GM19463 (cell line): ENCODE measurements around the gene REEP3.
"Not testable (repeated sequence)": the region's sequence is repeated elsewhere in the genome, so short reads cannot be mapped to it uniquely, and the experiment has no call there.

Experiments used
- ATAC-seq: cut with Tn5 transposase; IDR thresholded peaks from one replicate; pipeline ENCODE4 v1.9.1; 2021; ENCODE audit warnings: mild to moderate bottlenecking, moderate library complexity; ENCODE audit not compliant: unreplicated experiment

The REEP3 gene, protein sequence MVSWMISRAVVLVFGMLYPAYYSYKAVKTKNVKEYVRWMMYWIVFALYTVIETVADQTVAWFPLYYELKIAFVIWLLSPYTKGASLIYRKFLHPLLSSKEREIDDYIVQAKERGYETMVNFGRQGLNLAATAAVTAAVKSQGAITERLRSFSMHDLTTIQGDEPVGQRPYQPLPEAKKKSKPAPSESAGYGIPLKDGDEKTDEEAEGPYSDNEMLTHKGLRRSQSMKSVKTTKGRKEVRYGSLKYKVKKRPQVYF

GRCh38 chr10:63520500-63521415, at the start of gene REEP3:
Gene REEP3 (plus strand): TSS chr10:63521401. CDS start chr10:63521546, 145 bp downstream.
- peak; percentile 71 for ATAC-seq

DNA sequence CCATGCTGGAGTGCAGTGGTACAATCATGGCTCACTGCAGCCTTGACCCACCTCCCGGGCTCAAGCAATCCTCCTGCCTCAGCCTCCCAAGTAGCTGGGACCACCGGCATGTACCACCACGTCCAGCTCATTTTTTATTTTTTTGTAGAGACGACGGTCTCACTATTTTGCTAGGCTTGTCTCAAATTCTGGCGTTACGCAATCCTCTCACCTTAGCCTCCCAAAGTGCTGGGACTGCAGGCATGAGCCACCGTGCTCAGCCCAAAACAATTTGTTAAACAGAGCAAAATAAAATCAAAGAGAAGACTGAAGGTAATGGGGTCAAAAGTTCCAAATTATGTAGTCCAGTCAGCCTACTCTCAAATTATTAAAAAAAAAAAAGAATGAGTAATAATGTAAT, 46.7 kb upstream of the REEP3 start:
- ATAC-seq = no peak

DNA sequence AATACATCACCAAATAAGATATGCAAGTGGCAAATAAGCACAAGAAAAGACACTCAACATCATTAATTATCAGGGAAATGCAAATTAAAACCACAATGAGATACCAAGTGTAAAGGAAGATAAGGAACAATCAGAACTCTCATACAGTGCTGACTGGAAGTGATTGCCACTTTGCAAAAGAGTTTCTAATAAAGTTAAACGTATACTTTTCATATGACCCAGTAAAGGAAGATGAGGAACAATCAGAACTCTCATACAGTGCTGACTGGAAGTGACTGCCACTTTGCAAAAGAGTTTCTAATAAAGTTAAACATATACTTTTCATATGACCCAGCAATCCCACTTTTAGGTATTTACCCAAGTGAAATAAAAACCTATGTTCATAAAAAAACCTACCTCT, 43.3 kb upstream of the REEP3 start:
- ATAC-seq = no peak

GRCh38 chr10:63478564-63478963, 42.6 kb upstream of the REEP3 start:
- ATAC-seq = no peak

- ATAC-seq = no peak
Measured at GRCh38 chr10:63480237-63480636, 41.0 kb upstream of the REEP3 start.

DNA sequence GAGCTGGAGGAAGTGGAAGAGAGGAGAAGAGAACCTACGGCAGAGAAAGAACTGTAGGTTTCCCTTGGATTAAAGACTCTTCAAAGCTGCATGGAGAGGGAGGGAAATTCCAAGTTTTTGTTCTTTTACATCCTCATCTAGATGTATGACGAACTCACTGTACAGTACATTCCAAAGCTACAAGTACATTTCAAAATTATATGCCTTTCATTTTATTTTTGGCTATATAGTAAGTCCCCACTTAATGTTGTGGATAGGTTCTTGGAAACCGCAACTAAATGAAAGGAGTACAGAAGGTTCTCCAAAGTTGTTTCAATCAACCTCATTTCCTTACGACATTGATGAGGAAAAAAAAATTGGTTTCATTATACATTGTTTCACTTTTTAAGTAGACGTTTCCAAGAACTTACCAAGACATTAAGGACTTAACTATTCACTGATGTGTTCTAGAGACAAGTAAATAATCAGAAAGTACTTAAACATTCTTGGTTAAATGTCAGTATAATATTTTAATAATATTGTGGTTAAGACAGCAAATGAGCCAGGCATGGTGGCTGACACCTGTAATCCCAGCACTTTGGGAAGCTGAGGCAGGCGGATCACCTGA, 39.3 kb upstream of the REEP3 start:
- no peak for ATAC-seq

GRCh38 chr10:63483983-63484382, 37.2 kb upstream of the REEP3 start:
- ATAC-seq = no peak

- ATAC-seq = no peak
Measured at GRCh38 chr10:63487990-63488389, 33.2 kb upstream of the REEP3 start.

DNA sequence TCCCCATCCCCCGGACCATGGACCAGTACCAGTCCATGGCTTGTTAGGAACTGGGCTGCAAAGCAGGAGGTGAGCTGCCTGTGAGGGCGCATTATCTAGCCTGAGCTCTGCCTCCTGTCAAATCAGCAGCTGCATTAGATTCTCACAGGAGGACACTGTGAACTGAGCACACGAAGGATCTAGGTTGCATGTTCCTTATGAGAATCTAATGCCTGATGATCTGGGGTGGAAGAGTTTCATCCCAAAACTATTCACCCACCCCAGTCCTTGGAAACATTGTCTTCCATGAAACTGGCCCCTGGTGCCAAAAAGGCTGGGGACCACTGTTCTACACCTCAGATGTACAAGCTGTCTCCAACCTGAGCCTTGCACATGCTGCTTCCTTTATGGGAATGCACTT, 31.4 kb upstream of the REEP3 start:
- no peak for ATAC-seq

DNA sequence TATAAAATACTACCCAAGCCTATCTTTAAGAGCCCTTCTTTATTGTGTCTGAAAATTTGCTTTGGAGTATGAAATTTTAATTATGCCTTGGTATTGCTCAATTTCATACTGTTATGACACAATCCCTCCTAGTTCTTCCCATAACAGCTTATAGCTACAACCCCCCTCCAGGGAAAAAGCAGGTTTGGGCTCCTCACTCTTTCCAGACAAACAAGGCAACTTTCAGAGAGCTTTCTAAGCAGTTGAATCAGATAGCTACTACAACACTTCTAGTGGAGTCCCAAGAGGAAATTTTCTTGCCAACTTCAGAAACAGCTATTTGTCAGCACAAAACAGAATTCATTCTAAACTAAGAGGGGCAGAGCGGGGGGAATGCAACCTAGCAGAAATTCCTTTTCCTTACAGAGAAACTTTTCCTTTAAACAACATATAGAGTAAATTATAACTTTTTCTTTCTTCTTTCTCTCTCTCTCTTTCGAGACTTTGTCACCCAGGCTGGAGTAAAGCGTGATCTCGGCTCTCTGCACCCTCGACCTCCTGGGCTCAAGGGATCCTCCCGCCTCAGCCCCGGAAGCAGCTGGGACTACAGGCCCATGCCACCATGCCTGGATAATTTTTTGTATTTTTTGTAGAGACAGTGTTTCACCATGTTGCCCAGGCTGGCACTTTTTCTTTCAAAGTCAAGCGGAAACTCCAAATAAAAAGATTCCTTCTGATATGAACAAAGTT, 29.4 kb upstream of the REEP3 start:
- ATAC-seq = no peak

DNA sequence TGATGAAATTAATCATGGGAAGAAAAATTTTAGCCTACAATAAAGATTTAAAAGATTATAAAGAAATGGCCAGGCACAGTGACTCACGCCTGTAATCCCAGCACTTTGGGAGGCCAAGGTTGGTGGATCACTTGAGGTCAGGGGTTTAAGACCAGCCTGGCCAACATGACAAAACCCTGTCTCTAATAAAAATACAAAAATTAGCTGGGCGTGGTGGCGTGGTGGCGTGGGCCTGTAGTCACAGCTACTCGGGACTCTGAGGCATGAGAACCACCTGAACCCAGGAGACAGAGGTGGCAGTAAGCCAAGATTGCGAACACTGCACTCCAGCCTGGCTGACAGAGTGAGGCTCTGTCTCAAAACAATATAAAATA, 28.9 kb upstream of the REEP3 start:
- ATAC-seq = not testable (repeated sequence)

DNA sequence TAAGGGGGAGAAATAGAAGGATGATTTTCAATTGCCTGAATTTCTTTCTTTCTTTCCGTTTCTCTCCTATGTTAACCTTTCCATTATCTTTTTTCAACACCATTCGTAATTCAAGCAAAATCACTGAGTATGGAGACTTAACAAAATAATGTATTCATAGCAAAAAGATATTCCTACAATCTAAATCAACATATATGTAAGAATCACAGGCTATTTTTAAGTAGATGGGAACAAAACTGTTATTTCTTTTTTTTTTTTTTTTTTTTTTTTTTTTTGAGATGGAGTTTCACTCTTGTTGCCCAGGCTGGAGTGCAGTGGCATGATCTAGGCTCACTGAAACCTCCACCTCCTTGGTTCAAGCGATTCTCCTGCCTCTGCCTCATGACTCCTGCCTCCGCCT, 28.2 kb upstream of the REEP3 start:
- no peak for ATAC-seq

DNA sequence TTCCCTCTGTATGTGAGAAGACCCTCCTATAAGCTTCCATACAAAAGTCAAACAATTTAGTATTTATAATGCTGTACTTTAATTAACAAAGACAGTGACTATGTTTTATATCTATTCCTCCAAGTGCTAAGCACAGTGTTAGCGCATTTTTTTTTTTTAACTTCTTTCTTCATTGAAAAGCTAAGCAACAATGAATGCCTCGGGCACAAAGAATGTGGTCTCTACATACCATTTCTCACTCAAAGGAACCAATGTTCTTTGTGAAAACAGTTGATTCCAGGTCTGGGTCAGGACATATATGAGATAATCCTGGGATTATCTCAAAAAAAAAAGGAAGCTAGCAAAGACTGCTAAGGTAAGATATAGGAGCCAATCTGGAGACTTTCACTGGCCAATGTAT, 26.2 kb upstream of the REEP3 start:
- ATAC-seq = no peak

DNA sequence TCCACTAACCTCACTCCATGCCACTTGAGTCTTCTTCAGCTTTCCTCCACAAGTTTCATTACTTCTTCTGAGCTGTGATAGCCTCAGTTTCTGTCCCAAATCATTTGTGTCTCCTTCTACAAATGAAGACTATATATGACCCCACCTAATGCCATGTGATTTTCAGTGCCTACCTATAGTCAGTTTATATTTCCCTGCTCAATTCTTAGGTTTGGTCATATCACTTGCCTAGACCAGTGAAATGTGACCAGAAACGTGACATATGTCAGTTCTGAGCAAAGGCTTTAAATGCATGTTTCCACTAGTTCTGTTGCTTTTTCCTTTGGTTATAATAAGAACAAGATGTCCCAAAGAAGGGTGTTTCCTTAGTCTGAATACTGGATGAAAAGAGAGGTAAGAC, 24.6 kb upstream of the REEP3 start:
- ATAC-seq = no peak

DNA sequence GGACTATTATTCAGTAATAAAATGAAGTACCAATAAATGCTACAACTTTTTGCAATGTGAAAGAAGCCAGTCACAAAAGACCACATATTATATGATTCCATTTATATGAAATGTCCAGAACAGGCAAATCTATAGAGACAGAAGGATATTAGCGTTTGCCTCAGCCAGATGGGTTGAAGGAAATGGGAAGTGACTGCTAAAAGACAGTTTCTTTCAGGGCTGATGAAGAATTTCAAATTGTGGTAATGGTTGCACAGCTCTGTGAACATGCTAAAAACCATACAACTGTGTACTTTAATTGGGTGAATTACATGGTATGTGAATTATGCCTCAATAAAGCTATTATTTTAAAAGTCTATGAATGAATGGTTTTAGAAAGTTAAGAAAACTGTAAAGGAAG, 23.9 kb upstream of the REEP3 start:
- no peak for ATAC-seq

DNA sequence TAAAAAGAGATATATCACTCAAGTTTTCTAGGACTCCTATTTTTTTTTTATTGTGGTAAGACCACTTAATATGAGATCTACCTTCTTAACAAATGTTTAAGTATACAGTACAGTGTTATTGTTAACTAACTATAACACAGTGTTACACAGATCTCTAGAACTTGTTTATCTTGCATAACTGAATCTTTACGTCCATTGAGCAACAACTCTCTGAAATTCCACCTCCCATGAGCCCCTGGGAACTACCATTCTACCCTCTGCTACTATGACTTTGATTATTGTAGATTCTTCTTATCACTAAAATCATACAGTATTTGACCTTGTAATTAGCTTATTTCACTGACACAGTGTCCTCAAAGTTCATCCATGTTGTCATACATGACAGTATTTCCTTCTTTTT, 22.5 kb upstream of the REEP3 start:
- ATAC-seq = no peak

- ATAC-seq = not testable (repeated sequence)
Measured at GRCh38 chr10:63500551-63500950, 20.6 kb upstream of the REEP3 start.

DNA sequence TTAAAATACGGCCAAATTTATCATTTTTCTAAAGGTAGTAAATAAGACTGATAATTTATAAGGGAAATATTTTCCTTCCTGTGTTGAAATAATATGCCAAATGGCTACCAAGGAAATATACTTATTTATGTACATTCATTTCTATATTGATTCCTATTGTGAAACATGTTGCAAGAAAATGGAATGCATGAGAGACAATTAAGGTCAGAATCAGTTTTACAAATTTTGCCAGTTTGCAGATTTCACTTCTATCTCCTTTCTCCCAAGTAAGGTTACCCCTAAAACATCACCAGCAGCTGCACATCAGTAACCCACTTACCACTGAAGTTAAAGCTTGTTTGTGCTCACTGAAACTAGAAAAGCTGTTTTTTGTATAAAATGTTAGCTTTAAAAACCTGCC, 19.2 kb upstream of the REEP3 start:
- no peak for ATAC-seq

GRCh38 chr10:63502832-63503231, 18.4 kb upstream of the REEP3 start:
- ATAC-seq = no peak

- no peak for ATAC-seq
Measured at GRCh38 chr10:63503395-63503794, 17.8 kb upstream of the REEP3 start.

DNA sequence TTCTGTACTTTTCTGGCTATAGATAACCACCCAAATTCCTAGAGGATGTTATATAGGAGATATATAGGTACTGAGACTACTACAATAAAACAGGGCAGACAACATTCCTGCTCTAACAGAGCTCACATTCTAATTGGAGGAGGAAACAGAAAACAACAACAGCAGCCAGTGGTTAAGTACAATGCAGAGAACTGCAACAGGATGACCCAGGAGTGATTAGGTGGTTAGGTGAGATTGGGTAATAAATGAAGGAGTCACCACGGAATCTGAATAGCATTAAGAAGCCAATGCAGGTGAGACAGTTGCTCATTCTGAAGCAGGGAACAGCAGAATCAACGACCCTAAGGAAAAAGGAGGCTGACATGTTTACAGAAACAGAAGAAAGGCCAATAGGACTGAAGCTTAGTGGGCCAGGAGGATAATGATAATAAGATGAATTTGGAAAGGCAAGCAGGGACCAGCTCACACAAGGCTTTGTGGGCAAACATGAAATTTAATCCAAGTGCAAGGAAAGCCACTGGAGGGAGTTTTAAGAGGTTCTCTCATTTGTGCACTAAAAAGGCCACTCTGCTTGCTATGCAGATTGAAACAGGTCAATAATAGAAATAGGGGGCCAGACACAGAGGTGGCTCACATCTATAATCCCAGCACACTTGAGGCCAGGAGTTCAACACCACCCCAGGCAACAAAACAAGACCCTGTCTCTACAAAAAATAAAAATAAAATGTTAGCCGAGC, 16.9 kb upstream of the REEP3 start:
- ATAC-seq = no peak
